Measurements from ENCODE around the gene RPE. TPM values are rescaled to one million over a fixed set of nuclear protein-coding genes. Genes with fewer than 3 reads are reported as not detected.

The RPE gene
- total RNA-seq, 1 donor, result 68.0 TPM

DNA sequence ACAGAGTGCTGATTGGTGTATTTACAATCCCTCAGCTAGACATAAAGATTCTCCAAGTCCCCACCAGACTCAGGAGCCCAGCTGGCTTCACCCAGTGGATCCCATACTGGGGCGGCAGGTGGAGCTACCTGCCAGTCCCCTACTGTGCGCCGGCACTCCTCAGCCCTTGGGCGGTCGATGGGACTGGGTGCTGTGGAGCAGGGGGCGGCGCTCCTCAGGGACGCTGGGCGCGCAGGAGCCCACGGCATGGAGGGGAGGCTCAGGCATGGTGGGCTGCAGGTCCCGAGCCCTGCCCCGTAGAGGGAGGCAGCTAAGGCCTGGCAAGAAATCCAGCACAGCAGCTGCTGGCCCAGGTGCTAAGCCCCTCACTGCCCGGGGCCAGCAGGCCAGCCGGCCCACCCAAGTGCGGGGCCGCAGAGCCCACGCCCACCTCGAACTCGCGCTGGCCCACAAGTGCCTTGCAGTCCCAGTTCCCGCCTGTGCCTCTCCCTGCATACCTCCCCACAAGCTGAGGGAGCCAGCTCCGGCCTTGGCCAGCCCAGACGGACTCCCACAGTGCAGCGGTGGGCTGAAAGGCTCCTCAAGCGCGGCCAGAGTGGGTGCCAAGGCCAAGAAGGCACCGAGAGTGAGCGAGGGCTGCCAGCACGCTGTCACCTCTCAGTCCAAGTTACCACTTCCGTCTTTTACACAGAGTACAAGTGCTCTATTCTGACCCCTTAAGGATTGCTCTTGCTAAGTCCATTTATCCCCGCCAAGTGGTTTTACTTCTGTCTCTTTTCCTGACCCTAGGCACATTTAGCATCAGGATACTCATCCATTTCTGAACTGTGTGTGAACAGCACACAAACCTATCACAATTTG lies 1.7 kb upstream of the RPE start:
- Histone ChIP-seq H2AFZ (ENCODE audit: low read length) (no peak overlapping the region), H3K4me3 (ENCODE audit: insufficient read depth, low read length) (no peak overlapping the region), H3K4me1 (ENCODE audit: insufficient read depth, low read length) (peaks cover 15% of the 10 kb centered on the region), H3K4me2 (ENCODE audit: insufficient read depth, low read length) (no peak overlapping the region), H3K36me3 (ENCODE audit: insufficient read depth, low read length) (no peaks in the 10 kb centered on the region), H4K20me1 (ENCODE audit: insufficient read depth, low read length) (no peaks in the 10 kb centered on the region), H3K9me3 (ENCODE audit: low read depth, low read length) (no peaks in the 10 kb centered on the region), H3K79me2 (ENCODE audit: insufficient read depth, low read length) (peaks cover 33% of the 10 kb centered on the region), H3K27ac (ENCODE audit: low read depth, low read length) (no peak overlapping the region), H3K27me3 (ENCODE audit: insufficient read depth, low read length) (no peaks in the 10 kb centered on the region)
- no peak for DNase-seq (ENCODE audit: insufficient read length, low spot score, missing footprints)
- TF ChIP-seq, protein P1, sequence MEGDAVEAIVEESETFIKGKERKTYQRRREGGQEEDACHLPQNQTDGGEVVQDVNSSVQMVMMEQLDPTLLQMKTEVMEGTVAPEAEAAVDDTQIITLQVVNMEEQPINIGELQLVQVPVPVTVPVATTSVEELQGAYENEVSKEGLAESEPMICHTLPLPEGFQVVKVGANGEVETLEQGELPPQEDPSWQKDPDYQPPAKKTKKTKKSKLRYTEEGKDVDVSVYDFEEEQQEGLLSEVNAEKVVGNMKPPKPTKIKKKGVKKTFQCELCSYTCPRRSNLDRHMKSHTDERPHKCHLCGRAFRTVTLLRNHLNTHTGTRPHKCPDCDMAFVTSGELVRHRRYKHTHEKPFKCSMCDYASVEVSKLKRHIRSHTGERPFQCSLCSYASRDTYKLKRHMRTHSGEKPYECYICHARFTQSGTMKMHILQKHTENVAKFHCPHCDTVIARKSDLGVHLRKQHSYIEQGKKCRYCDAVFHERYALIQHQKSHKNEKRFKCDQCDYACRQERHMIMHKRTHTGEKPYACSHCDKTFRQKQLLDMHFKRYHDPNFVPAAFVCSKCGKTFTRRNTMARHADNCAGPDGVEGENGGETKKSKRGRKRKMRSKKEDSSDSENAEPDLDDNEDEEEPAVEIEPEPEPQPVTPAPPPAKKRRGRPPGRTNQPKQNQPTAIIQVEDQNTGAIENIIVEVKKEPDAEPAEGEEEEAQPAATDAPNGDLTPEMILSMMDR (IDR thresholded peaks at IDR 0.05; ENCODE audit: extremely low read depth, low read depth, low read length), result no peak

DNA sequence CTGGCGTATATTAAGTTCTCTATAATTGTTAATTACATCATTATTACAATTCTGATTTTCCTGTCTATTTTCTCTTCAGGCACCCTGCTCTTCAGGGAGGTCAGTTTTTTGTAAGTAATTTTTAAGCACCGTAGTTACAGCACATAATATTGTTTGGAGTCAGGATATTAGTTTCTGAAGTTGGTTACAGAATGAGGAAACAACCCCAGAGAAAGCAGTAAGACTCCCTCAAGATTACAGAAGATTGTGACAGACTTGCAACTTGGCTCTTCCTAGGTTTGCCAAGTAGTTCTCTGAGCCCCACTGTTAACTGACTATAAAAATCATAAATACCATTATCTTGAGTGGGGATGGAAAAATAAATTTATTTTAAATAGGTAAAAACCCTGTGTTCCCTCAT lies 921 bp downstream of the RPE start:
- TF ChIP-seq, protein P1 (IDR thresholded peaks at IDR 0.05; ENCODE audit: extremely low read depth, low read depth, low read length), result no peak
- no peak overlapping the region for H2AFZ ChIP-seq (ENCODE audit: low read length)
- no peaks in the 10 kb centered on the region for H3K36me3 ChIP-seq (ENCODE audit: insufficient read depth, low read length)
- no peaks in the 10 kb centered on the region for H3K9me3 ChIP-seq (ENCODE audit: low read depth, low read length)
- H4K20me1 ChIP-seq (ENCODE audit: insufficient read depth, low read length), result peaks cover 13% of the 10 kb centered on the region
- peak overlapping the region; percentile 91 for H3K4me3 ChIP-seq (ENCODE audit: insufficient read depth, low read length)
- H3K27ac ChIP-seq (ENCODE audit: low read depth, low read length), result peak overlapping the region; percentile 75
- H3K27me3 ChIP-seq (ENCODE audit: insufficient read depth, low read length), result no peaks in the 10 kb centered on the region
- peak overlapping the region; percentile 96 for H3K4me2 ChIP-seq (ENCODE audit: insufficient read depth, low read length)
- DNase-seq (ENCODE audit: insufficient read length, low spot score, missing footprints), result no peak
- H3K4me1 ChIP-seq (ENCODE audit: insufficient read depth, low read length), result peaks cover 19% of the 10 kb centered on the region
- H3K79me2 ChIP-seq (ENCODE audit: insufficient read depth, low read length), result peaks cover 60% of the 10 kb centered on the region

DNA sequence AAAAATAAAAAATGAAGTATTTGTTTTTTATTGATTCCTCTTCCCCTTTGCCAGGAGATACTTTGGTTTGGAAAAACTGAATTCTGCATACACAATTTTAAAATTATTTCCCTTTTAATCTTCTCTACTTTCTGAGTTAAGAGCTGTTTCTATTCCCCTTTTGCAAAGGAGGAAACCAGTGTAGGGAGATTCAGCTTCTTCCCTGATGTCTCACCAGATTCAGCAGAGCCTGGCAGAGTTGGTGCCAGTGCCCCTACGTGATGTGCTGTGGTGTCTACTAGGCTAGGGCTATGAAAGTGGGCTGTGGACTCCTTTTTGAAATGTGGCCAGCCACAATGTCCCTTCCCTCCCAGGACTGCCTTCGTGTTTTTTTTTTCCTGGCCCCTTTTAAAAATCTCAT lies 2.4 kb downstream of the RPE start:
- Histone ChIP-seq H3K4me3 (ENCODE audit: insufficient read depth, low read length) (no peak overlapping the region), H3K9me3 (ENCODE audit: low read depth, low read length) (no peaks in the 10 kb centered on the region), H3K4me1 (ENCODE audit: insufficient read depth, low read length) (peaks cover 19% of the 10 kb centered on the region), H3K4me2 (ENCODE audit: insufficient read depth, low read length) (no peak overlapping the region), H4K20me1 (ENCODE audit: insufficient read depth, low read length) (peaks cover 13% of the 10 kb centered on the region), H3K27me3 (ENCODE audit: insufficient read depth, low read length) (no peaks in the 10 kb centered on the region), H3K79me2 (ENCODE audit: insufficient read depth, low read length) (peaks cover 73% of the 10 kb centered on the region), H3K36me3 (ENCODE audit: insufficient read depth, low read length) (no peaks in the 10 kb centered on the region), H3K27ac (ENCODE audit: low read depth, low read length) (no peak overlapping the region), H2AFZ (ENCODE audit: low read length) (no peak overlapping the region)
- TF ChIP-seq, protein P1 (IDR thresholded peaks at IDR 0.05; ENCODE audit: extremely low read depth, low read depth, low read length), result no peak
- peak; percentile 18 for DNase-seq (ENCODE audit: insufficient read length, low spot score, missing footprints)

DNA sequence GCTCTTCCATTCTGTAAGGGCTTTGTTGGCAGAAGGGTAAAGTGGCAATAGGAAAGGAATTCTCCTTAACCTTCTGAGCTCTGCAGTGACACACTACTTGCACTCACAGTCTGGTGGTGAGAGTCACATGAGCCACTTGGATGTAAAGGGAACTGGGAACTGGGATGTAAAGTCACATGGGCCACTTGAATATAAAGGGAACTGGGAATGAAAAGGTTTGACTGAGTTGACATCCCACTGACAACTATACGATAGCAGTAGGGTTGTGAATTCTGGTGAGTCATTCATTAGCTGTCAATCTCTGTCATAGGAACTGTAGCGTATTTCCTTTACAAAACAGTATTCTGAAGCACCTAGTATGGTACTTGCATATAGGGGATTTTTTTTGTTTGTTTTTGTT lies 5.5 kb downstream of the RPE start:
- no peak overlapping the region for H2AFZ ChIP-seq (ENCODE audit: low read length)
- no peaks in the 10 kb centered on the region for H3K9me3 ChIP-seq (ENCODE audit: low read depth, low read length)
- DNase-seq (ENCODE audit: insufficient read length, low spot score, missing footprints), result no peak
- TF ChIP-seq, protein P1 (IDR thresholded peaks at IDR 0.05; ENCODE audit: extremely low read depth, low read depth, low read length), result no peak
- no peaks in the 10 kb centered on the region for H3K27me3 ChIP-seq (ENCODE audit: insufficient read depth, low read length)
- no peak overlapping the region for H3K4me3 ChIP-seq (ENCODE audit: insufficient read depth, low read length)
- H3K79me2 ChIP-seq (ENCODE audit: insufficient read depth, low read length), result peaks cover 97% of the 10 kb centered on the region
- H4K20me1 ChIP-seq (ENCODE audit: insufficient read depth, low read length), result peaks cover 13% of the 10 kb centered on the region
- H3K36me3 ChIP-seq (ENCODE audit: insufficient read depth, low read length), result no peaks in the 10 kb centered on the region
- H3K27ac ChIP-seq (ENCODE audit: low read depth, low read length), result no peak overlapping the region
- no peak overlapping the region for H3K4me2 ChIP-seq (ENCODE audit: insufficient read depth, low read length)
- peaks cover 14% of the 10 kb centered on the region for H3K4me1 ChIP-seq (ENCODE audit: insufficient read depth, low read length)
